ENCODE data around the gene RIPK1.

GRCh38 chr6:3119040-3119723 lies 50.9 kb downstream of the RIPK1 start:
- TF ChIP-seq CTCF (conservative IDR thresholded peaks at IDR 0.05; ENCODE audit: low read length): no peak
- TF ChIP-seq EZH2phosphoT487 (IDR thresholded peaks at IDR 0.05; ENCODE audit: borderline replicate concordance): no peak
